GM19025 (cell line): ENCODE results near the gene EHD1.
A peak's percentile ranks its signal among the peaks of the same experiment; 100 is the strongest.

Source experiments
- ATAC-seq: cut with Tn5 transposase; IDR thresholded peaks from one replicate; pipeline ENCODE4 v1.9.1; 2021; ENCODE audit warnings: mild to moderate bottlenecking, low read depth, moderate library complexity; ENCODE audit not compliant: unreplicated experiment

Gene EHD1

DNA sequence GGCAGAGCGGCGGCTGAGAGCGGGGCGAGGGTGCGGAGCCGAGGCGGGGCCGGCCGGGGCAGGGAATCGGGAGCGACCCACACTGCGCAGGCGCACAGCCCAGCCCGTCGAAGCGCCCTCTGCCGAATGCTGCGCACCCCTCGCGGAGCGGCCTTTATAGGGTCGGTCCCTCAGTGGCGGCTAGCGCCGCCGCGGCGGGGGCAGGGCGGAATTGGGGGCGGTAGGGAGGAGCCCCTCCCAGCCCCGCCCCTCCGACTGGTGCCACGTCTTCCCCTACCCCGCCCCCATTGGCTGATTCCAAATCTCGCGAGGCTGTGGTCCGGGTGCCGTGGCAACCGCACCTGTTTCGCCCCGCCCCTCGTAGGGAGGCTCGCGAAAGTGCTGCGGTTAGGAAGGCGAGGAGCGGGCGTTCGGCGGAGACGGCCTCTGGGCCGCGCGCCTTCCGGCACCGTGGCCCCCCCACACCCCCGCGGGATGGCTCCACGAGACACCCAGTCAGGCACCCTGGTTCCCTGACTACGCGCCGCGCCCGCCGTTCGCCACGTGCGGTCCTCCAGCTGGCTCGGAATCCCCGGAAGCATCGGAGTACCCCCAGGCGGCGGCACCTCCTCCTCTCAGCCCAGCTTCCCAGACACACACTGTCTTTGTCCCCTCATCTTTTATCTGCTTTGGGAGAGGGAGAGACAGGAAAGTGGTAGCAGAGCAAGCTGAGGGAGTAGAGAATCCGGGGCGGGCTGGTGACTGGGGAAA is at the start of gene EHD1:
Gene EHD1 (minus strand): TSS at position 128 of the 750 bp plus-strand sequence. CDS start 157 bp downstream, outside the sequence.
- peak; percentile 68 for ATAC-seq

DNA sequence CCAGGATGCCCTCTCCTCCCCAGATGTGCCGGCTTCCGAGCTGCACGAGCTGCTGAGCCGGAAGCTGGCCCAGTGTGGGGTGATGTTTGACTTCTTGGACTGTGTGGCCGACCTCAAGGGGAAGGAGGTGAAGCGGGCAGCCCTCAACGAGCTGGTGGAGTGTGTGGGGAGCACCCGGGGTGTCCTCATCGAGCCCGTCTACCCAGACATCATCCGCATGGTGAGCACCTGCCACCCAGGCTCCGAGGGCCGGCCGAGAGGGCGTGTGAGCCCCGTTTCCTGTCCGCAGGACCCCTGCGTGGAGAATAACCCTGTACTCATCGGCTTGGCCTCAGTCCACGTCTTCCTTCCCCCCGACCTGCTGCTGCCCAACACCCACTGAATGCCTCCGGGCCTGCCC is 48.3 kb upstream of the EHD1 start:
- no peak for ATAC-seq

DNA sequence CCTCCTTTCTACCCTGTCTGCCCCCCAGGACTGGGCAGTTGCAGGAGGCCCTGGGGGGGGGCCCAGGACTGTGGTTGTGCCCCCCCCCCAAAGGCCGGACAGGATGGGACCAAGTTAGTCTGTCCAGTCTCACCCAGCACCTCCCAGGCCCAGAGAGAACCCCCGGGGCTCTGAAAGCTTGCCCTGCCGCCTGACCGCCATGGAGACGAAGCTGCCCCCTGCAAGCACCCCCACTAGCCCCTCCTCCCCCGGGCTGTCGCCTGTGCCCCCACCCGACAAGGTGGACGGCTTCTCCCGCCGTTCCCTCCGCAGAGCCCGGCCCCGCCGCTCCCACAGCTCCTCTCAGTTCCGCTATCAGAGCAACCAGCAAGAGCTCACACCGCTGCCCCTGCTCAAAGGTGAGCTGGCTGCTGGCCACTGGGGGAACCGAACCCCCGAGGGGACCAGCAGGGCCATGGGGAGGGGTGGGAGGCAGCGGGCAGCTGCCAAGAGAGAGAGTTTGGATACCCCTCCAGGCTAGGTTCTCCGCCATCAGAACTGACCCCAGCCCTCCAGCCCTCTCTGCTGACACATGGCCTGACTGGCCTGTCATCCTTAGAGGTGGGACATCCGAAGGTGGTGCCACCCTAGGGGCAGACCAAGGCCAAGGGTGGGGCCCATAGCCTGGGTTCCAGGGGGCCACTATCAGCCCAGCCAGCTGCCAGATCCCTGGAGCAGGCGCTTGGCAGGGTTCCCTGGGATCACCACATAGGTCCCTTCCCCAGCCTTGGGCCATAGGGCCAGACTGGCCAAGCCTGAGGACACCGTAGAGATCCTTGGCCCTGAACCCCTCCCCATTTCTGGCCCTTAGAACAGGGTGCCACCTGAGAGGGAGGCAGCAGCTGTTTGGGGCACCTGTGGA is 47.4 kb upstream of the EHD1 start:
- ATAC-seq = no peak

DNA sequence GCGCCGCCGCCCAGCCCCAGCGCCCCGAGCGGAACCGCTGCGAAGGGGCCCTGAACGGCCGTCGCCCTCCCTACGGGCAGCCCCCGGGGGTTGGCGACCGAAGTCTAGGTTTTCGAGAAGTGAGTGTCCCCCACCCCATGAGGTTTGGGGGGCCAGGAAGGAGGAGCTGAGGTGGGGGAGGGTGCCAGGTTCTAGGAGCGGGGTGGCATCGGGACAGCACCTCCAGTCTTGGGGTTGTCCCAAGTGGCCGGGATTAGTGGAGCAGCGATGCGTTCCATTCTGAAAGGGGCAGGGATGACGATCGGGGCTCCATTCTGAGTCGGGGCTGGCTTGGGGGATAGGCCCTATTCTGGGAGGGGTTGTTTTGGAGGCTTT is 46.5 kb upstream of the EHD1 start:
- ATAC-seq = no peak

DNA sequence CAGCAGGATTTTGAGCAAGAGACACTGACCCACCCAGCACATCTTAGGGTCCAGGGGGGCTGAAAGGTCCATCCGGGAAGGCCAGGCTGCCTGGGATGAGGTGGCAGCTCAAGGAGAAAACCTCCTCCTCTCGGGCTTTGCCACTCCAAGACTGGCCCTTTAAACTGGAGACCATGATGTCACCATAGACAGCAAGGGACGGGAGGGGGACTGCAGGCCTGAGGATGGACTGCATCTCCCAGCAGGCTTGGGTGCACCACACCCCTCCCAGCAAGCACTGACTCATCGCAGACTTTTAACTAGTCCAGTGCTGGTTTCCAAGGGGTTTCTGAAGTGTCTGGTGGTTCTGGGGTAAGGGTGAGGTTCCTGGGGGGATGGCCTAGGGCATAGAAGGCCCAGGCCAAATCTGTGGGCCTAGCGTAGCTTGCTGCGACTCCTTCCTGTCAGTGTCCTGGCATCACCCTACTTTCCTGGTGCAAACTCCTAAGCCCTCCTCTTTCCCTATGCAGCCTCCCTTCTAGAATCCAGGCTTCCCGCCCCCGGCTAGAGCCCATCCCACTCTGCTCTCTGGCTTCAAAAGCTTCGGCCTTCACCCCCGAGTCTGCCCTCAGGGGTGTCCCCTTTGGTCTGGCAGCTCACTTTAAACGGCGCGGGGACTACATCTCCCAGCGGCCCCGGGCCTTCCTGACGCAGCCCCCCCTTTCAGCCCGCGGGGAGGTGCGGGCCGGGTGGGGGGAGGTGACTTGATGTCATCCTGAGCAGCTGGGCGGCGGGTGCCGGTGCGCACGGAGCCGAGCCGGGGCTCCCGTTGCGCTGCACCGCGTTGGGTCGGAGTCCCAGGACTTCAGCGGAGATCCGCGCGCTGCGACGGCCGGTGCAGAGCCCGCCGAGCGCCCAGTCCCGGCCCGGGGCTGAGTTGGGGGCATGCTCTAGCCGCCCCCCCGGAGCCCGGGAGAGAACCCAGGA is 45.8 kb upstream of the EHD1 start, which contains the start of gene PPP2R5B:
Gene PPP2R5B (plus strand): TSS at position 746 of the 966 bp plus-strand sequence. CDS start 1,046 bp downstream, outside the sequence.
- peak; percentile 85 for ATAC-seq

DNA sequence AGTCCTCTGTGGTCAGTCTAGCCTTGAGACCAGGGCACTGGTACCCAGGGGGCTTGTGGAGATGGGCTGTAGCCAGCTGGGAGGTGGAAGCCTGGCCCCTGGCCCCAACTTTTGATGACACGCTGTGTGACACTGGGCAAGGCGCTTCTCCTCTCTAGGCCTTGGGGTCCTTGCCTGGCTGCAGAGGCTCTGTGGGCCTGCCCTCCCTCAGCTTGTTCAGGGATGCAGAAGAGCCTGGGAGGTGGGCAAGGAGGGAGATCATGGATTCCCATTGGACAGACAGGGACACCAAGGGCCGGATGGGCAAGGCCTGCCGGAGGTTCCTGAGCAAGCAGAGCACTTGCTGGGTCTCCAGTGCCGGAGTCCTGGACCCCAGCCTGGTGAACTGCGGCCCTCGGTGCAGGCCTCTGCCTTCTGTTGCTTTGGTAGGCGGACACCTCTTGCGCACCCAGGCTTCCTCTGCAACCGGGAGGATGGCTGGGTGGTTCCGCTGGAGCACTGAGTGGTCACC is 44.8 kb upstream of the EHD1 start:
- no peak for ATAC-seq

DNA sequence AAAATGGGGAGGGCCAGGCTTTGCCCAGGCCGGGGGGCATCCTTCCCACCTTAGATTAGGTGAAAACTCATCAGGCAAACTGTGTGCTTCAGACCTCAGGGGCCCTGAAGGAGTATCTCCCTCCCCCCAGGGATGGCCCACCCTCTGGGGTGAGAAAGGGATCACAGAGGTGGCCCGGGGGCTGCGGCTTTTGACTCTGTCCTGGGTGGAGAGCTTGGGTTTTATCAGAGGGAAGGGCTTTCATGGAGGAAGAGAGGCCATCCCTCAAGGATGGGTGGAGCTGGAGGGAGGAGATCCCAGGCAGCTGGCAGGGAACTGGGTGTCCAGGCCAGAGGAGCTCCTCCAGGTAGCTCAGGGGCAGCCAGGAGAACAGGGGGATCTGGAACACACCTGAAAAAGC is 43.0 kb upstream of the EHD1 start:
- ATAC-seq = no peak

DNA sequence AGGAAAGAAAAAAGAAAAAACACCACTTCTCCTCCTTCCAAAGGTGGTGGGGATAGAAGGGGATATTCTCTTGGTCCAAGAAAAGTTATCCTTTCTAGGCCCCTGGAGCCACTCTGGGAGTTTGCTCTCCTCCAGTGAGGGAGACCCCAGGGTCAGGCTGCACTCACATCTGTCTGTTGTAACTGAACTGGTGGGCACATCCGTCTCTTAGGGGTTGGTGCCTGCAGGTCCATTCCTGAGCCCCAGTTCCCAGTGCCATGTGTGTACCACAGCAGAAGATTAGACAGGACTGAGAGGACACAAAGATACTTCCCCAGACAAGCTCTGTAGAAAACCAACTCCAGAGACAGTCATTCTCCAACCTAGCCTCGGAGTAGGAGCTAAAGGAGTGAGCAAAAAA is 41.7 kb upstream of the EHD1 start:
- no peak for ATAC-seq

DNA sequence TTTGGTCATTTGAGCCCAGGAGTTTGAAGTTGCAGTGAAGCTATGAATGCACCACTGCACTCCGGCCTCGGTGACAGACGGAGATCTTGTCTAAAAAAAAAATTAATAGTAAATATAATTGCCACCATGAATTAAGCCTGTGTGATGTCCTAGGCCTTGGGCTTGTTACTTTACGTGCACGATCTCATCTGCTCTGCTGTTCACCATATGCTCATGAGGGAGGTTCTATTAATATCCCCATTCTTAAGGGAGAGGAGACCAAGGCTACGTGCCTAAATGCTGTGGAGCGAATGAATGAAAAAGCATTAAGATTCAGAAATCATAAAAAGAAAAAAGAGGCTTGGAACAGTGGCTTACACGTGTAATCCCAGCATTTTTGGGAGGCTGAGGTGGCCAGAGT is 41.2 kb upstream of the EHD1 start:
- no peak for ATAC-seq

DNA sequence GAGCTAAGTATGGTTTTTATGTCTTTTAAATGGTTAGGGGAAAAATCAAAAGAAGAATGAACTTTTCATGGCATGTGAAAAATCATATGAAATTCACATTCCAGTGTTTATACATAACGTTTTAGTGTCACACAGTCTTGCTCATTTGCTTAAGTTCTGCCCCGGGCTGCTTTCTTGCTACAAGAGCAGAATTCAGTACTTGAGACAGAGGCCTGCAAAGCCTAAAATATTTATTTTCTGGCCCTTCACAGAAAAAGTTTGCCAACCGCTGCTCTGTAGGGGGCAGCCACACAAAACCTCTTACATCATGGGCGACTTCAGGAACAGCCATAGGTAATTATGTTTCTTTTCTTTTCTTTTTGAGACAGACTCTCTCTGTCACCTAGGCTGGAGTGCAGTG is 39.6 kb upstream of the EHD1 start:
- no peak for ATAC-seq

DNA sequence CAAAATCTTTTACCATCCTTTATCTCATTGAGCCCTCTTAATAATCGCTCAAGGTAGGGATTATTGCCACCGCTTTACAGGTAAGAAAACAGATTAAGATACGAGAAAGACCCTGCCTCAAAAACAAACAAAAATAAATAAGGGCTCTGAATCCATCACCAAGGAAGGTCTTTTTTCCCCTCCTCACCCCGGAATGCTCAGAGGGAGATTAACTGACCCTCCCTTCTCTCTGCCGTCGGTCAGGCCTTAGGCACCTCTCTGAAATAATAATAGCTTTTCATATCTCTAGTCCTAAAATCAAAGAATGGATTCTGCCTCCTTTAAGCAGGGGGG is 39.2 kb upstream of the EHD1 start:
- ATAC-seq = no peak

DNA sequence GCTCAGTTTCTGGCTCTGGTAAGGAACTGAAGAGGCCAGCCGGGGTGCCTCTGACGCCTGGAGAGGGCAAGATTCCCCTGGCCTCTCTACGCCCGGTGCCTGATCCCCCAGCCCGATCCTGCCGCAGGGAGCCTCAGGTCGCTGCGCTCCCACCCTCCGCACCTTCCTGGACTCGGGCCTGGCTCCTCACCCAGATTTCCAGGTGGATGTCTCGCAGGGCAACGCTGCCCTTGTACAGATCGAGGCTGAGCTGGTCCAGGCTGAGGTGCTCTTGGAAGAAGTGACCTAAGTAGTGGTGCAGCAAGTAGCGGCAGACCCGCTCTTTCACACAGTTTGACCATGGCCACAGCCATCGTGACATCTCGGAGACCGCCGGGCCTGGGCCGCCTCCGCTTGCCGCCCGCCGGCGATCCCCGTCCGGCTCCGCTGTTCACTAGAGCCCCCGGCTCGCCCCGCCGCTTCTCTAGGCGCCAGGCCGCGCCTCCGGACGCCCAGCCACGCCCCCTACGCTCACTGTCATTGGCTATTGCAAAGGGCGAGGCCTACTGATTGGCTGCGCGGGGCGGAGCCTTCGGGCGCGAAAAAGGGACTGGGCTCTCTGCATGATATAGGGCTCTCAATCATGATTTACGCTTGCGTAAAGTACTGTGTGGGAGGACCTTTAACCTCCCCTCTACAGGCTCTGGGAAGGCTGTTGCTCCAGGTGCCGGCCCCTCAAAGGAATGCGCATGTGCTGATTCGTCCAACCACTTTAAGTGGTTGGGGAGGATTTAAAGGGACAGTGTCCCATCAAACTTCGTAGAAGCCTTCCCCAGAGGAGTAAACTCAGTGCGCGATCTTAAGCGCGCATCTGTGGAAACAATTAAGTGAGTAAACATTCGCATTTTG is 38.6 kb upstream of the EHD1 start, which contains the start of gene ATG2A:
Gene ATG2A (minus strand): TSS at position 435 of the 888 bp plus-strand sequence. CDS start 74 bp downstream, at position 361.
- ATAC-seq = peak; percentile 93

DNA sequence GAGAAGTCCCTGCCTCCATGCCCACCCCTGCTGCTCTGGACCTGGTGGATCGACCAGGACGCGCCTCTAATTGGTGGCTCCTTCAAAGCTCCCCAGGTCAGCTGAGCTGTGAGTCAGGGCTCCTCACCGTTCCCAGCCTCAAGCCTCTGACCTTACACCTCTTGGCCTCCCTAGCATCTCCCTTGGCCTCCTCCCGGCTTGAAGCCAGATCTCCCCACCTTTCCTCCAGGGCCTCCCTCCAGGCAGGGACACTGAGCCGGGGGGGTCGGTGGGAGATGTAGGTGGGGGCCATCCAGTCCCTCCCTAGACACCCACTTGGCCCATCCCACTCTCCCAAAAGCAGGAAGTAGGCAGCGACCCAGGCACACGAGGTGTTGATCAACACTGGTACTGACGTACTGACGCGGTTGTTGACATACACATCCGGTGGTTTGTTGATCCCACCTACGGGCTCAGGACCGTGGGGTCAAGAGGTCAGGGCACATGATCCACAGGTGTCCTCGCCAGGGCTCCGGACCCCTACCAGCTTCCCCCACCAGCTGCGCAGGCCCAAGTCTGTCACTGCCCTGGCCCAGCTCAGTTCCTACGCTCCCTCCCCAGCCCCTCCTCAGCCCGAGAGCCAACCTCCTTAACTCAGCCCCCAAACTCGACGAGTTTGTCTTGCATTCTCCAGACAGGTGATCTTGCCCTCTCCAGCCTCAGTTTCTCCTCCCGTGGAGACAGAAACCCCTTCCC is 37.8 kb upstream of the EHD1 start:
- ATAC-seq = no peak

DNA sequence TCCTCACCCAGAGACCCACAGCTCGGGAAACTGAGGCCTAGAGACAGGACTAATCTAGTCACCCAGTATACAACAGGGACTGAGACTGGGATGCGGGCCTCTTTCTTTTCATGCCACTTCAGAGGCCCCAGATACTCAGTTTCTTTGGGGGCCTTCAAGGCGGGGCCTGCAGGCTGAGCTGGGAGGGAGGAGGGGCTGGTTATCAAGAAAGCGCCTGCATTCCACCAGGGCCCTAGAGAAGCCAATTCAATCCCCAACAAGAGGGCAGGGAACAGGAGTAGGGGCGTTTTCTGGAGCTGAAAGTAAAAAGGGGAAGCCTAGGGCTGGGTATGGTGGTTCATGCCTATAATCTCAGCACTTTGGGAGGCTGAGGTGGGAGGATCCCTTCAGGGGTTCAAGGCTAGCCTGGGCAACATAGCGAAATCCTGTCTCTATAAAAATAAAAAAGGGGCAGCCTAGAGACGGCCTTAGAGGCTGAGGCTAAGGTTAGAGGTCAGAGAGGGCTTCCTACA is 37.0 kb upstream of the EHD1 start:
- no peak for ATAC-seq

DNA sequence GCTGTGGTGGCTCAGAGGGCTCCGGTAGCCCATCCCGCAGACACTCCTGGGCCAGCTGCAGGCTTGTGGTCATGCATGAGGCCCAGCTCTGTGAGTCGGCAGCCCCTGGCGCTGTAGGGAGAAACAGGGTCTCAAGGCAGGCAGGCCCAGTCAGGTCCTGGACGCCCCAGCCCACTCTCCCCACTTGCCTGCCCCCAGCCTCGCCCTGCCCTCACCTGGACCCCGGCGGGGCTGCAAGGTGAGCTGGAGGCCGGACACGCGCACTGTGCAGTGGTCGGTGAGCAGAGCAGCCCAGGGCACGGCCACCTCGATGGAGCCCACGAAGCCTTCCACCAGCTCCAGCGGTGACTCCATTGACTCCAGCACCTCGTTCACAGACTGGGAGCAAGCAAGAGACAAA is 35.7 kb upstream of the EHD1 start:
- ATAC-seq = no peak

DNA sequence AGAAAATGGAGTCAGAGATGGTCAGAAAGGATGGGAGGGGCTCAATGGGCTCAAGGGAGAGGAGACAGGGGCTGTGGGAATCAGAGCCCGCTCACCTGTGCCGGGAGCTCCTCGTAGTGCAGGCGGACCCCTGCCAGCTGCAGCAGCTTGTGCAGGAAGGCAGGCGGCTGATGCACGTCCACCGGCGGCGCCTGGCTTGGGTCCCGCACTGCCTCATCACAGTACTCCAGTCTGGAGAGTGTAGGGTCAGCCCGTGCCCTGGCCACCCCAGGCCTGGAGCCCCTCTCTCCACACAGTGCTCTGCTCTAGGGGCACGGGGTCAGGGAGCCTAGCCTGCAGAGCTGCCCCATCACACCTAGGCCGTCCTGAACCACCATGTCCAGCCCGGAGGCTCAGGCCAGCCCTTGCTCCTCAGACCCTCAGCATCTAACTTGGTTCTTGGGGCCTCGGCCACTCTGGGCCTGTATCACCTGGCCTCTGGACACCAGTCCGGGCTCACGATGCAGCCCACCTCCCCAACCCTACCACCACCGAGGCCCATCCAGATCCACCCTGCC is 34.8 kb upstream of the EHD1 start:
- ATAC-seq = no peak

DNA sequence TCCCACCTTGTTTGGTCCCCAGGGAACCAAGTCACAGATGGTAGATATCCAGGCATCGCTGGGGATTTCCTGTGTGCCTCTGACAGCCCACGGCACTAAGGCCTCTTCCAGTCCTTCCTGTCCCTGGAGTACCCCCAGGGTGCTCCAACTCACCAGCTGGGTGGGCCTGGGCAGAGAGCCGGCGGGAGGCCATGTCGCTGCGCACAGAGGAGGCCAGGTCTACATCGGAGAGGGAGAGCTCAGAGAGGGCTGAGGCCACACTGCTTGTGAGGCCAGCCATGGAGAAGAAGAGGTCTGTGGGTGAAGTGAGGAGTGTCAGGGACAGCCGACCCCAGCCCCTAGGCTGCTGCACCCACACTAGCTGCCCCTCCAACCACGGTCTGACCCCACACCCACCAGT is 33.3 kb upstream of the EHD1 start:
- no peak for ATAC-seq

DNA sequence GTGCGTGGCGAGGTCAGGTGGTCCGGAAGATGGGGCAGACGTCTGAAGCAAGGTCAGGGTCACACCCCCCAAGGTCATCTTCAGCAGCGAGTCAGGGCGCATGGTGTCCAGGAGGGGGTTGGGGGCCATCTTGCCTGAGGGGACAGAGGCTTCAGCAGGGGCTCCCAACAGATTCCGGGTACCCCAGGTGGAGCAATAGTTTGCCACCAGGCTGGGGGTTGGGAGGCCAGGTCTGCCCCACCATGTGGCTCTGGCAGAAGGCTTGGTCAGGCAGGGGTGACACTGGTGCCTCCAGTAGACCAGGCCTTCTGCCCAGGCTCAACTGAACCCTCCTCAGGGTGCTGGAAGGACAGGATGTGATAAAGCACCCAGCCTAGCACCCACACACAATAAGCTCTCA is 32.7 kb upstream of the EHD1 start:
- ATAC-seq = no peak
